ENCODE data around the gene CTSZ. TPM values are rescaled to one million over a fixed set of nuclear protein-coding genes. Genes with fewer than 3 reads are reported as not detected.

Gene CTSZ
- total and polyA plus RNA-seq, 8 donors, result 92.2 to 479 (median 109) TPM

DNA sequence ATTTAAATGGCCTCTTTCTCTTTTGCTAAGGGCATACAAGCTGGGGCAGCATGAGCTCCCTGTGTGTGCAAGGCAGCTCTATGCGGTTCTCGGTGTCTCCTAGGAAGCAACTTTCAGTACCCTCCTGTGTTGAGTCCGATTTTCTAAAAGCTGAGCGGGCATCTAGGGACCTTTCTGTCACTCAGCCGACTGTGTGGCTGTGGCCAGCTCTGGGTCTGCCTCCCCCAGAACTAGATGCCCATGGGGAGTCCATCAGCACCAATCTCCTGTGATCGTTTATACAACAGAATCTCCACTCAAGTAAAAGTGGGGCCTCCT is 18.5 kb downstream of the CTSZ start:
- H3K9me3 ChIP-seq, result no peaks in the 10 kb centered on the region
- ATAC-seq (no peak), DNase-seq (no peak)
- TF ChIP-seq, protein P1, sequence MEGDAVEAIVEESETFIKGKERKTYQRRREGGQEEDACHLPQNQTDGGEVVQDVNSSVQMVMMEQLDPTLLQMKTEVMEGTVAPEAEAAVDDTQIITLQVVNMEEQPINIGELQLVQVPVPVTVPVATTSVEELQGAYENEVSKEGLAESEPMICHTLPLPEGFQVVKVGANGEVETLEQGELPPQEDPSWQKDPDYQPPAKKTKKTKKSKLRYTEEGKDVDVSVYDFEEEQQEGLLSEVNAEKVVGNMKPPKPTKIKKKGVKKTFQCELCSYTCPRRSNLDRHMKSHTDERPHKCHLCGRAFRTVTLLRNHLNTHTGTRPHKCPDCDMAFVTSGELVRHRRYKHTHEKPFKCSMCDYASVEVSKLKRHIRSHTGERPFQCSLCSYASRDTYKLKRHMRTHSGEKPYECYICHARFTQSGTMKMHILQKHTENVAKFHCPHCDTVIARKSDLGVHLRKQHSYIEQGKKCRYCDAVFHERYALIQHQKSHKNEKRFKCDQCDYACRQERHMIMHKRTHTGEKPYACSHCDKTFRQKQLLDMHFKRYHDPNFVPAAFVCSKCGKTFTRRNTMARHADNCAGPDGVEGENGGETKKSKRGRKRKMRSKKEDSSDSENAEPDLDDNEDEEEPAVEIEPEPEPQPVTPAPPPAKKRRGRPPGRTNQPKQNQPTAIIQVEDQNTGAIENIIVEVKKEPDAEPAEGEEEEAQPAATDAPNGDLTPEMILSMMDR (IDR thresholded peaks at IDR 0.05), result no peak
- peaks cover 0 to 78% of the 10 kb centered on the region in 2 donors for H3K36me3 ChIP-seq
- H3K27ac ChIP-seq, result no peak overlapping the region
- no peak overlapping the region for H3K4me3 ChIP-seq
- intact Hi-C loops (cut with DNase I), result no loop called here
- H3K27me3 ChIP-seq, result no peaks in the 10 kb centered on the region
- H3K4me1 ChIP-seq, result peaks cover 0 to 20% of the 10 kb centered on the region in 2 donors

- intact Hi-C loops (cut with DNase I), result no loop called here
- peaks cover 0 to 72% of the 10 kb centered on the region in 2 donors for H3K36me3 ChIP-seq
Observed at GRCh38 chr20:58987790-58988564, 19.1 kb downstream of the CTSZ start.

GRCh38 chr20:58986968-58987517 is 20.0 kb downstream of the CTSZ start:
- no peaks in the 10 kb centered on the region for H3K9me3 ChIP-seq
- H3K4me1 ChIP-seq, result peaks cover 0 to 34% of the 10 kb centered on the region in 2 donors
- no peak overlapping the region for H3K4me3 ChIP-seq
- H3K27me3 ChIP-seq, result no peaks in the 10 kb centered on the region
- intact Hi-C loops (cut with DNase I), result no loop called here
- no peak for ATAC-seq
- H3K27ac ChIP-seq, result no peak overlapping the region
- DNase-seq, result no peak
- TF ChIP-seq, protein P1 (IDR thresholded peaks at IDR 0.05), result no peak
- peaks cover 0 to 63% of the 10 kb centered on the region in 2 donors for H3K36me3 ChIP-seq

More at GRCh38 chr20:58987790-58988564, 19.1 kb downstream of the CTSZ start:
- no peak overlapping the region for H3K27ac ChIP-seq
- H3K4me3 ChIP-seq, result no peak overlapping the region
- peaks cover 0 to 25% of the 10 kb centered on the region in 2 donors for H3K4me1 ChIP-seq
- H3K27me3 ChIP-seq, result no peaks in the 10 kb centered on the region
- H3K9me3 ChIP-seq, result no peaks in the 10 kb centered on the region
- TF ChIP-seq, protein P1 (IDR thresholded peaks at IDR 0.05), result no peak
- DNase-seq (no peak), ATAC-seq (no peak)

DNA sequence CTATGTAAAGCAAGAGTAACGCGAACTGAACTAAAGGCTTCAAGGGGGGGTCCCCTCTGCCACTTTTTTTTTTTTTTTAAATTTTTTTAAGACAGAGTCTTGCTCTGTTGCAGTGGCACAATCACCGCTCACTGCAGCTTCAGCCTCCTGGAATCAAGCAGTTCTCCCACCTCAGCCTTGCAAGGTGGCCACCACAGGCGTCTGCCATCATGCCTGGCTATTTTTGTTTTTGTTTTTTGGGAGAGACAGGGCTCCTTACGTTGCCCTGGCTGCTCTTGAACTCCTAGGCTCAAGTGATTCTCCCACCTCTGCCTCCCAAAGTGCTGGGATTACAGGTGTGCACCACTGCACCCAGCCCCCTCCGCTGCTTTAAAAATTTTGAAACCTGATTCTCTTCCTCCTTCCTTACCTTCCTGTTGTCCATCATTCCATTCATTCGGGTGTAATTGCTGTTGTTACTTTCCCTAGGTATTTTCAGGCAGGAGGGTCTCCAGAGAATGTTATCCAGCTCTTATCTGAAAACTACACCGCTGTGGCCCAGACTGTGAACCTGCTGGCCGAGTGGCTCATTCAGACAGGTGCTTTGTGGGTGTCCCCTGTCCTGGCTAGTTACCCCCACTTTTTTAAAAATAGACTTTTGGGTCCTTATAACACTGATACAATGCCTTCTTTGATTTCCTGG is 20.6 kb downstream of the CTSZ start:
- ATAC-seq (no peak), DNase-seq (no peak)
- TF ChIP-seq, protein P1 (IDR thresholded peaks at IDR 0.05), result no peak
- intact Hi-C loops (cut with DNase I), result no loop called here
- peaks cover 0 to 39% of the 10 kb centered on the region in 2 donors for H3K4me1 ChIP-seq
- no peaks in the 10 kb centered on the region for H3K27me3 ChIP-seq
- H3K9me3 ChIP-seq, result no peaks in the 10 kb centered on the region
- H3K4me3 ChIP-seq, result no peak overlapping the region
- no peak overlapping the region for H3K27ac ChIP-seq
- peaks cover 0 to 57% of the 10 kb centered on the region in 2 donors for H3K36me3 ChIP-seq

DNA sequence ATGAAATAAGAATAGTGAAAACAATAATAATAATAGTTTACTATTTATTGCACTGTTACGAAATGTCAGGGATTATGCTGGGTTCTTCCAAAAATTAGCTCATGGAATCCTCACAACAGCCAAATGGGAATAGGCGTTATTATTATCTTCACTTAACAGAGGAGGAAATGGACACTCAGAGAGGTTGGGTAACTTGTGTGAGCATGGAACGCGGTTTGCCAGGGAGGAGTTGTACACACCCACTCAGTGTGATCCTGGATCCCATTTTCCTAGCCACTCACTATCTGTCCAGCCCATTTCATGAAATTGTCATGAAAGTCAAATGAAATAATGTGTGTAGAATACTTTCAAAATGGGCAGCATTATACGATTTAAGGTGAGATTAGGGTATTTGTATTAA is 21.4 kb downstream of the CTSZ start:
- peaks cover 0 to 41% of the 10 kb centered on the region in 2 donors for H3K4me1 ChIP-seq
- no peak overlapping the region for H3K4me3 ChIP-seq
- no peak for DNase-seq
- ATAC-seq, result no peak
- intact Hi-C loops (cut with DNase I), result no loop called here
- H3K9me3 ChIP-seq, result no peaks in the 10 kb centered on the region
- peaks cover 0 to 49% of the 10 kb centered on the region in 2 donors for H3K36me3 ChIP-seq
- TF ChIP-seq, protein P1 (IDR thresholded peaks at IDR 0.05), result no peak
- no peak overlapping the region for H3K27ac ChIP-seq
- H3K27me3 ChIP-seq, result no peaks in the 10 kb centered on the region

All from left lung (tissue), 10 donors.